Measurements from ENCODE around the gene FAM180A. TPM values are rescaled to one million over a fixed set of nuclear protein-coding genes. Genes with fewer than 3 reads are reported as not detected.

Gene FAM180A
- not detected for total RNA-seq

DNA sequence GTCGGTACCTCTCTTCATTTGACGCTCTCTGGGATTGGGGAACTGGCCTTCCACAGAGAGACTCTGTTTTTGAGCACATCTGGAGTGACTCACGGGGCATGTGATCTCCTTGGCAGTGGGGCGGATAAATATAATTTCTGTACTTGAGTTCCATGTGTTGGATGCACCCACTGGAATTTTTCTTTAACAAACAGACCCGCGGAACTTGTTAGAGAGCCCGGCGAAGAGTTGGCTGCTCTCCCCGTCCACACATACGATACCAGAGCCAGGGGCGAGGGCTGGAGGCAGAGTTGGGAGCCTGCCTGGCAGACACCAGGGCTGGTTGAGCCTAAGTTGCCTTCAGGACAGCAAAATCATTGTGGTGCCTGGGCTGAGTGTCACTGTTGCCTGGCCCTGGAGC, at the start of gene FAM180A:
Gene FAM180A, minus strand, starts transcription at position 44 of the 400 bp plus-strand sequence. CDS start 233 bp downstream, outside the sequence.

GRCh38 chr7:135728136-135728669, 20.4 kb downstream of the FAM180A start, which contains the start of gene SLC13A4:
SLC13A4 (minus strand) TSS chr7:135728186; CDS start chr7:135727496, 690 bp downstream.

Other genes with a start within 250 kb of the FAM180A start
- 25.4 TPM for gene CNOT4, start 238.7 kb downstream of the FAM180A start, total RNA-seq
- gene NUP205, start 190.9 kb downstream of the FAM180A start, total RNA-seq: 44.5 TPM
- 26.5 TPM for gene STMP1, start 86.3 kb downstream of the FAM180A start, total RNA-seq
- gene SLC13A4, start 20.6 kb downstream of the FAM180A start, total RNA-seq: 18.9 TPM
- 233 TPM for gene MTPN, start 228.5 kb upstream of the FAM180A start, total RNA-seq

All from diencephalon (tissue), 1 donor.